Colon (tissue), 2 donors: Measurements from ENCODE around the gene ARL17A.
"Not testable (repeated sequence)": the region's sequence is repeated elsewhere in the genome, so short reads cannot be mapped to it uniquely, and the experiment has no call there.

Experiments
- FAIRE-seq: peaks from 2 replicates; lab custom pipeline; 2012; peaks lifted over from hg19 to GRCh38; lab: Jason Lieb, UNC
- donor health status: control.
- donor health status: control.

Gene ARL17A

DNA sequence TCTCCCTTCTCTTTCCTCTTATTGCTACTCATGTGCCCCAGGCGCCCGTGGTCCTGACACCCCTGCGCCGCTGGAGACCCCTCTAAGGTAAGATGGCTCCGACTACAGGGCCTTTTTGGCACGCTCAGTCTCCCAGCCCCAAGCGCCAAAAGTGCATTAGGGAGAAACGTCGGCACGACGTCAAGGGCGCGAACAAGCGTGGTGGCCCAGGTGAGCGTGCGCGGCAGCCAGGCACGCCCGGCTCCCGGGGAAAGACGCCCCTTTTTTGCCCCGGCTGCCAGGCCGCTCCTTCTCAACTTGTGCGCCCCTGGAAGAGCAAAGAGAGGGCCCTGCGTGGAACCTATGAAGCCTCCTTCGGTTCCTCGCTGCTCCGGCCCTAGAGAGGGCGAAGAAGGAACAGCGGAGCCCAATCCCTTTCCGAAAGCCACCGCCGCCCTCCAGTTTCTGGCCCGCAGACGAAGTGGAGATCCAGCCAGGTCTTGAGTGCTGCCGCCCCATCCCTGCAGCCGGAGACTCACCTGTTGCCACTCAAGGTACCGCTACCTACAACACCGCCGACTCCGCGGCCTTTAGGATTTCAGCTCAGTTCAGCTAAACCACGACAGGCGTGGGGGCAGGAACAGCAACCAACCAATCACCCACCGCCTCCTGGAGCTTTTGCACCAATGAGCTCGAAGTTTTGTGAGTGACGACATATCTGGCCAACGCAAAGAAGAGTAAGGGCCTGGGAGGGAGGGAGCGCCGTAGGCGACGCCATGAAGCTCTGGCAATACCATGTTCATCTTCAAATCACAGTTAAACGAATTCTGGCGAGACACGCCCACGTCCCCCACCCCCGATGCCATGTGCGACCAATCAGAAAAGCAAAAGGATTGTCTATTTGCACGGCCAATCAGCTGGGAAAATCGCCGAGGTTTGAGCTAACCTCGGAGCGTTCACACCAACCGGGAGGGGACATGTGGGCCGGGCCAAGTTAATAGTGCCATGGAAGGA lies at the start of gene ARL17A:
Gene ARL17A (minus strand): TSS at position 609 of the 993 bp plus-strand sequence. CDS start 3,369 bp downstream, outside the sequence.
- FAIRE-seq, result peak; percentile 92

DNA sequence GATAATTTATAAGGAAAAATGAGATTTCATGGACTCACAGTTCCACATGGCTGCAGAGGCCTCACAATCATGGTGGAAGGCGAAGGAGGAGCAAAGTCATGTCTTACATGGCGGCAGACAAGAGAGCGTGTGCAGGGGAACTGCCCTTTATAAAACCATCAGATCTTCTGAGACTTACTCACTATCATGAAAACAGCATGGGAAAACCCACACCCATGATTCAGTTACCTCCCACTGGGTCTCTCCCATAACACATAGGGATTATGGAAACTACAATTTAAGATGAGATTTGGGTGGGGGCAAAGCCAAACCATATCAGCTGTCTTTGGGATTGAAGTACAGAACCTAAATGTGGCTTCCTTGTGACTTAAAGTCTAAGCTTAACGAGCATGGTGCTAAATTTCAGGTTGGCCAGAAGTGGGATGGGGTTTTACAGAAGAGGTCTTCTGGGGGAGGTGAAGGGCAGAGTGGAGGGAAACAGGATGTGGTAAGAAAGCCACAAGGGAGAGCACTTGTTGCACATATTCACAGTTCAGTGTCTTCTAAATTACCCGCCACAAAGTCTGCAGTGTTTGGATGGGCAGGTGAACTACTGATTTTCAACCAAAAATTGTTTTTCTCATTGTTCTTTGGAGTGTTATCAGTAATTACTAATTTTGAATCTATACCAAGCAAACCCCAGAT lies 49.4 kb upstream of the ARL17A start:
- not testable (repeated sequence) for FAIRE-seq

GRCh38 chr17:46627452-46627851 lies 48.0 kb upstream of the ARL17A start:
- FAIRE-seq, result not testable (repeated sequence)

GRCh38 chr17:46624726-46625125 lies 45.2 kb upstream of the ARL17A start:
- FAIRE-seq, result not testable (repeated sequence)

DNA sequence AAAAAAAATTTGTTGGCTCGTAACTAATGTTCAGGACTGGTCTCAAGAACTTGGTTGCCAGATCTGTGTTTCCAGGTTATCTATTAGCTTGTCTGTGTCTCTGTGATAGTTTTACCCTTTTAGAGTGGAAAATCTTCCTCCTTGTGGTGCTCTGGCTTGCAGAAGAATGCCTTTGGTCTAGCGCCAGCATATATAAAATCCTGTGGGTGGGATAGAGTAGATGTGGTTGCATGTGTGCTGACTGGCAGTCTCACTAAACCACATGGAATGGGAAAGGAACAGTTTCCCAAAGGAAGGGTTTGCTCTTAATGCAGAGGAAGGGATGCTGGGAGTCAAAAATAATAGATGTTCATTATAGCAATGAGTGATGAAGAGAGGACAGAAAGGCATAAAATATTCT lies 44.3 kb upstream of the ARL17A start:
- FAIRE-seq, result not testable (repeated sequence)

DNA sequence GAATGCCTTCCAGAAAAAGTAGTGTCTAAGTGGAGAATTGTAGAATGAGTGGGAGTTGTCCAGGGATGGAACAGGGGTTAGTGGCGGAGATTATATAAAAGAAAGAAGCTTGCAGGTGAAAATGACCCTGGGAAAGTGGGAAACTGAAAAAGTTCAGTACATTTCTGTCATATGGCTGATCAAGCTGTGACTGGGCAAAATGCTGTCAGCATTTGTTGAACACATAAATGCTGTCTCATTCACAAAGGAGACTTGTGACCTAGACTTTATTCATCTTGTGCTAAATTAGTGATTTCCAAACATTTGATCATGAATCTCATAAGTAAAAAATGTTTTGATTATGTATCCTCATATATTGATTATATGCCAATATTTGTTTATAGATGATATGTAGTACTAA lies 39.5 kb upstream of the ARL17A start:
- FAIRE-seq, result not testable (repeated sequence)

GRCh38 chr17:46617121-46617520 lies 37.6 kb upstream of the ARL17A start:
- not testable (repeated sequence) for FAIRE-seq

DNA sequence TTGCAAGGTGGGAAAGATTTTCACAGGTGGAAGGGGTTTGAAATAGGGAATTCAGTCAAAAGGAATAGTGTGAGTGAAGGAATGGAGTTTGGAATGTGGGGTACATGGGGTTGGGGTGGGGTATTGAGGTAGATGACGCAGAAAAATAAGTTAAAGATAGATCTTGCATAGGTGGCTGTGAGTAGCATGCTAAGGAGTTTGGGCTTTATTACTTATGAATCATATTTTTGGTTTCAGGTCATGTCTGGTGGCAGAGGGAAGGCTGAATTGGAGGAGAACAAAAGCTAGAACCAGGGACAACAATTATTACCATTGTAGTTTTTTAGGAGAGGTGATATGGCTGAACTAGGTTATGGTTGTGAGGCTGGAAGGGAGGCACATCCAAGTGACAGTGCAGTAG lies 34.4 kb upstream of the ARL17A start:
- FAIRE-seq, result not testable (repeated sequence)

DNA sequence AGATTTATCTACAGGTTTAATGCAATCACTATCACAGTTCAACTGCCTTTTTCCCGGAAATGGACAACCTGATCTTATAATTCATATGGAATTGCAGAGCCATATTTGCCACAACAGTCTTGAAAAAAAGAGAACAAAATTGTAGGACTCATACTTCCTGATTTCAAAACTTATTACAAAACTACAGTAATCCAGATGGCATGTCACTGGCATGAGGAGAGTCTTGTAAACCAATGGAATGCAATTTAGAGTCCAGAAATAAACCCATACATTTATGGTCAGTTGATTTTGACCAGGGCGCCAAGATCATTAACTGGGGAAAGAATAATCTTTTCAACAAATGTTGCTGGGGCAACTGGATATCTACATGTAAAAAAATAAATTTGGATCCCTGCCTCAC lies 31.8 kb upstream of the ARL17A start:
- FAIRE-seq, result peak; percentile 28

DNA sequence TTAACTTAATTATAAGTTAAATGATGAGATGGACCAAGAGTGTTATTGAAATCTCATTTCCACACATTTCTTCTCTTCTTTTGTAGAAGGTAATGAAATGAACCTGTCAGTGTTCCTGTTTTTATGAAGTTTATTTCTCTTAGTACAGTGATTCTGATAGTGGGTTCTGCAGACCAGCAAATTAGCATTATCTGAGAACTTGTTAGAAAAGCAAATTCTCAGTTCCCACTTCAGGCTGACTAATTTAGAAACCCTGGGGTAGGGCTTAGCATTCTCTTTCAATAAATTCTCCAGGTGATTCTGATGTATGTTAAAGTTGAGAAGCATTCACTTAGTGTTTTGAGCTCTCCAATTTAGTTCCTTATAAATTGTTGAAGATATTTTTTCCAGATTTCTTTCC lies 23.6 kb upstream of the ARL17A start:
- FAIRE-seq, result not testable (repeated sequence)

DNA sequence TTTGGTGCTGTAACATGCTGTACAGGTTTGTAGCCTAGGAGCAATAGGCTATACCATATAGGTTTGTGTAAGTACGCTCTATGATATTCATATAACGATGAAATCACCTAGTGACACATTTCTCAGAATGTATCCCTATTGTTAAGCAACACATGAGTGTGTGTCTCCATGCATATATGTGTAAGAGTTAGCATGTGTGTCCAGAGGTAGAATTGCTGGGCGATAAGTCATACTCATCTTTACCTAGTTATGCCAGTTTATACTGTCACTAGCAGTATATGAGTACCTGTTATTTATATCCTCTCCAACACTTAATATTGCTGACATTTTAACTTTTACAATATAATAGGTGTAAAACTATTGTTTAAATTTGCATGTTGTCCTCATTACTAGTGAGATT lies 21.3 kb upstream of the ARL17A start:
- FAIRE-seq, result not testable (repeated sequence)

GRCh38 chr17:46598344-46598931 lies 18.9 kb upstream of the ARL17A start:
- peak; percentile 53 for FAIRE-seq

DNA sequence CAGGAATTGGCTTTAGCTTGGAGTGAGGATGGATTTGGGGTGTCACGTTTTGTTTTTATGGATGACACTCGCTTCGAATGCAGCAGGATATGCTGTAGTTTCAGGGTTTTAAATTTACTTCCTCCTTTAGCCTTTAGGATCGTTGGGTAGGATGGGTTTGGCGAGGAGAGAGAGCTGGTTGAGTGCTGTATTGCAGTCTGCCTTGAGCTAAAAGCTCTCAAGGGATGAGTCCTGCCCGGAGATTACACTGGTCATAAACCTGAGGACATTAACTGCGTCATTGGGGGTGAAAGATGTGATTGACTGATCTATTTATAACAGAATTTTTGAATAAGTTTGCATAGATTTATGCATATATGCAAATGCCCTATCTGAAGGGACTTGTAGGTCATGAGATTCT lies 11.8 kb upstream of the ARL17A start:
- FAIRE-seq, result not testable (repeated sequence)

- FAIRE-seq, result not testable (repeated sequence)
Observed at GRCh38 chr17:46590157-46591146, 11.0 kb upstream of the ARL17A start, which contains the start of gene NSF. Gene NSF (plus strand): TSS chr17:46590669. CDS start chr17:46590776, 107 bp downstream.

DNA sequence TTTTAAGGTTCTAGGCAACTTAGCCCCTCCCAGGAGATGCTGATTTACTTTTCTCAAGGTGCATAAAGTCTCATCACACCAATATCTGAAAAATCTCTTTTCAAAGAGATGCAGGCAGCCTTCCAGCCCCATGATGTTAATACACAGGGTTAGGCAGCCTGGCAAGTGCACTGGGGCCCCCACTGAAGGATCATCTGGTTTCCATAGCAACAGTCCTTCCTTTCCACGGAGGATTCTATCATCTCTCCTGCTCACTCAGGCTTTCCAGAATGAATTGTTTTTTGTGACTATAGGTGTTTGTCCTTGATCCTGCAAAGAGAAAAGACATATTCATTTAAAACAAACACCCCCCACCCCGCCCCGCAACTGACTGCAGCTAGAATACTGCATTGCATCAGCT lies 6.0 kb upstream of the ARL17A start:
- FAIRE-seq, result not testable (repeated sequence)

GRCh38 chr17:46580082-46580481 lies 591 bp upstream of the ARL17A start:
- not testable (repeated sequence) for FAIRE-seq

- not testable (repeated sequence) for FAIRE-seq
Observed at GRCh38 chr17:46571796-46572195, 7.7 kb downstream of the ARL17A start.

- not testable (repeated sequence) for FAIRE-seq
Observed at GRCh38 chr17:46566980-46567379, 12.5 kb downstream of the ARL17A start.

GRCh38 chr17:46566284-46566683 lies 13.2 kb downstream of the ARL17A start:
- FAIRE-seq, result not testable (repeated sequence)

- FAIRE-seq, result not testable (repeated sequence)
Observed at GRCh38 chr17:46560048-46560447, 19.4 kb downstream of the ARL17A start.

DNA sequence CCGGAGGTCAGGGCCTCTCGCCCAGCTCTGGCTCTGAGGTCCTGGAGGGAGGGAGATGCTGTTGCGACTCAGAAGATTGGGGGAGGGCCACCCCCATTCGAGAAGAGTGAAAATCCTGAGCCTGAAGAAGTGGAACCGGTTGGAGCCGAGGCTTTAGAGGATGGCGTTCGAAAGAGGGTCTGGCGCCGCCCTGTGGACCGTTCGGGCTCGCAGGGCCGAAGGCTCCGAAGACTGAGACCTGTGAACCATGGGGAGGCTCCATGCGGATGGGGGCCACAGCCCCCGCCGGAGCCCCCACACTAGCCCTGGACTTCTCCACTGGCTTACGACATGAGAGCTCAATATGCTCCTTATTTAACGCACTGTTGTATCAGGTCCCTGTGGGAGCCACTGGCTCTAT lies 20.3 kb downstream of the ARL17A start:
- not testable (repeated sequence) for FAIRE-seq
